Measurements from ENCODE around the gene CHST6. TPM values are rescaled to one million over a fixed set of nuclear protein-coding genes. Genes with fewer than 3 reads are reported as not detected.

CHST6 gene
- total and polyA plus RNA-seq, 9 of the 15 experiments (the other 6 are each of a cell fraction or from before 2014, with no cell fraction given), result 0.01 to 0.05 (median 0.02) TPM; not detected in 6

DNA sequence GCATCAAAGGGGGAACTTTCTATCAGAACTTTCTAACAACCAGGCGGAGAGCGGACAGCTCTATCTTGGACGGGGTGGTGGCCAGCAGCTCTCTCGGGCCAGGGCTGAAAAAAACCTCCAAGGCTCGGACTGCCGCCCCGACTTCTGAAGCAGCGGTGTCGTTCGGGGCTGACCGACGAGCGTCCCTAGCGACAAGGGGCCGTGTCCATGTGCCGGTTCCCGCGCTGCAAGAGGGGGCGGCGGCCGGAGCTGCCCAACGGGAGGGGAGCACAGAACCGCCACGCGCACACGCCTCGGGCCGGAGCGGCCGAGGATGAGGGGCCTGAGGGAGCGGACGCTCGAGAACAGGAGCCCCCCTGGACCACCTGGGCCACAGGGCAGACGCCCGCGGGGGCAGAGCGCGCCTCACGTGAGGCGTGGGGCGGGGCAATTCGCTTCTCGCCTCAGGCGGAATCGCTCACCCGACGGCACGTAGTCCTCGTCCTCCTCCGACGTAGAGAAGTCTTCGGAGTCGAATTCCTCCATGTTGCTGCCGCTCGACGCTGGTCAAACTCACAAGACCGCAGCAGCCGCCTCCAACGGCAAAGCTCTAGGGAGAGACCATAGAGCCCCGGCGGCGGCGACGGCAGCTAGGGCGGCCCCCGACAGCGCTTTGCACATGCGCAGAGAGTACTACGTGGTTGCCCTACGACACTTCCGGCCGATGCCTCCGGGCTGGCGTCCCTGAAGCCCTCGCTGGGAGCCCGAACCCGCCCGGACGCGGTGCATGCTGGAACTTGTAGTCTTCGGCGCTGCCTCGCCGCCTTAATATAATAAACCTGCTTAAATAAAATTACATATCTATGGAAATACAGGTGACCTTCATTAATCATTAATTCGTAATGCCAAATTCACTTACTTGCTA, 62.2 kb downstream of the CHST6 start, which contains the start of gene CFDP1 (continued):
- TF ChIP-seq, protein P1, sequence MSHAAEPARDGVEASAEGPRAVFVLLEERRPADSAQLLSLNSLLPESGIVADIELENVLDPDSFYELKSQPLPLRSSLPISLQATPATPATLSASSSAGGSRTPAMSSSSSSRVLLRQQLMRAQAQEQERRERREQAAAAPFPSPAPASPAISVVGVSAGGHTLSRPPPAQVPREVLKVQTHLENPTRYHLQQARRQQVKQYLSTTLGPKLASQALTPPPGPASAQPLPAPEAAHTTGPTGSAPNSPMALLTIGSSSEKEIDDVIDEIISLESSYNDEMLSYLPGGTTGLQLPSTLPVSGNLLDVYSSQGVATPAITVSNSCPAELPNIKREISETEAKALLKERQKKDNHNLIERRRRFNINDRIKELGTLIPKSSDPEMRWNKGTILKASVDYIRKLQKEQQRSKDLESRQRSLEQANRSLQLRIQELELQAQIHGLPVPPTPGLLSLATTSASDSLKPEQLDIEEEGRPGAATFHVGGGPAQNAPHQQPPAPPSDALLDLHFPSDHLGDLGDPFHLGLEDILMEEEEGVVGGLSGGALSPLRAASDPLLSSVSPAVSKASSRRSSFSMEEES (CRISPR knock-in tag; IDR thresholded peaks at IDR 0.05), result peak; percentile 20; the same call in 1 of the 2 replicates
- TF ChIP-seq HLTF (IDR thresholded peaks at IDR 0.05), result 0 out of 2 replicates have a peak, but pooled peaks have one; percentile 20
- TF ChIP-seq, protein P2, sequence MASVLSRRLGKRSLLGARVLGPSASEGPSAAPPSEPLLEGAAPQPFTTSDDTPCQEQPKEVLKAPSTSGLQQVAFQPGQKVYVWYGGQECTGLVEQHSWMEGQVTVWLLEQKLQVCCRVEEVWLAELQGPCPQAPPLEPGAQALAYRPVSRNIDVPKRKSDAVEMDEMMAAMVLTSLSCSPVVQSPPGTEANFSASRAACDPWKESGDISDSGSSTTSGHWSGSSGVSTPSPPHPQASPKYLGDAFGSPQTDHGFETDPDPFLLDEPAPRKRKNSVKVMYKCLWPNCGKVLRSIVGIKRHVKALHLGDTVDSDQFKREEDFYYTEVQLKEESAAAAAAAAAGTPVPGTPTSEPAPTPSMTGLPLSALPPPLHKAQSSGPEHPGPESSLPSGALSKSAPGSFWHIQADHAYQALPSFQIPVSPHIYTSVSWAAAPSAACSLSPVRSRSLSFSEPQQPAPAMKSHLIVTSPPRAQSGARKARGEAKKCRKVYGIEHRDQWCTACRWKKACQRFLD (CRISPR knock-in tag; IDR thresholded peaks at IDR 0.05), result peak; percentile 77; the same call in 1 of the 2 replicates
- peak; percentile 81 for TF ChIP-seq RNF2 (IDR thresholded peaks at IDR 0.05)
- TF ChIP-seq E2F3 (CRISPR knock-in tag; IDR thresholded peaks at IDR 0.05), result peak; percentile 95
- no peak for TF ChIP-seq TAF1 (IDR thresholded peaks at IDR 0.05; ENCODE audit: control insufficient read depth, extremely low read depth, insufficient read depth, low read length, severe bottlenecking)
- no peak for TF ChIP-seq MTA2 (IDR thresholded peaks at IDR 0.05; ENCODE audit: low read depth)
- no peak for TF ChIP-seq SMAD1 (IDR thresholded peaks at IDR 0.05; ENCODE audit: low read depth, low read length, partially characterized antibody)
- TF ChIP-seq ETV1 (tag; conservative IDR thresholded peaks at IDR 0.05; ENCODE audit: low read depth), result peak; percentile 62; the same call in 1 of the 2 replicates
- TF ChIP-seq DMBX1 (CRISPR knock-in tag; IDR thresholded peaks at IDR 0.05; ENCODE audit: borderline replicate concordance), result no peak
- TF ChIP-seq, protein P3, sequence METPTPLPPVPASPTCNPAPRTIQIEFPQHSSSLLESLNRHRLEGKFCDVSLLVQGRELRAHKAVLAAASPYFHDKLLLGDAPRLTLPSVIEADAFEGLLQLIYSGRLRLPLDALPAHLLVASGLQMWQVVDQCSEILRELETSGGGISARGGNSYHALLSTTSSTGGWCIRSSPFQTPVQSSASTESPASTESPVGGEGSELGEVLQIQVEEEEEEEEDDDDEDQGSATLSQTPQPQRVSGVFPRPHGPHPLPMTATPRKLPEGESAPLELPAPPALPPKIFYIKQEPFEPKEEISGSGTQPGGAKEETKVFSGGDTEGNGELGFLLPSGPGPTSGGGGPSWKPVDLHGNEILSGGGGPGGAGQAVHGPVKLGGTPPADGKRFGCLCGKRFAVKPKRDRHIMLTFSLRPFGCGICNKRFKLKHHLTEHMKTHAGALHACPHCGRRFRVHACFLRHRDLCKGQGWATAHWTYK (CRISPR knock-in tag; IDR thresholded peaks at IDR 0.05), result peak; percentile 76; the same call in 1 of the 2 replicates
- TF ChIP-seq ZNF311 (CRISPR knock-in tag; IDR thresholded peaks at IDR 0.05), result 0 out of 2 replicates have a peak, but pooled peaks have one; percentile 23
- TF ChIP-seq TAF9B (IDR thresholded peaks at IDR 0.05; ENCODE audit: partially characterized antibody), result no peak

All from K562 (cell line).